ENCODE results near the gene TMEM170A.
"Not testable (repeated sequence)": the region's sequence is repeated elsewhere in the genome, so short reads cannot be mapped to it uniquely, and the experiment has no call there.

The TMEM170A gene, protein sequence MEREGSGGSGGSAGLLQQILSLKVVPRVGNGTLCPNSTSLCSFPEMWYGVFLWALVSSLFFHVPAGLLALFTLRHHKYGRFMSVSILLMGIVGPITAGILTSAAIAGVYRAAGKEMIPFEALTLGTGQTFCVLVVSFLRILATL

GRCh38 chr16:75464122-75464918 lies at the start of gene TMEM170A:
Gene TMEM170A (minus strand): TSS chr16:75464689. CDS start chr16:75464600, 89 bp downstream.
- Histone ChIP-seq H3K4me3 (ENCODE audit: low read depth in 1 of 5, low read length in 5 of 5) (peak within 1 kb of the TSS; percentile 71 to 95 (median 81)), H3K27me3 (ENCODE audit: control insufficient read depth in 5 of 5, insufficient read depth in 4 of 5, low read length in 5 of 5) (no peaks in the 10 kb centered on the region), H3K4me1 (ENCODE audit: control insufficient read depth in 5 of 5, insufficient read depth in 5 of 5, low read length in 5 of 5) (peaks cover 1 to 15% (median 7%) of the 10 kb centered on the region in 5 donors), H3K9me3 (ENCODE audit: control insufficient read depth in 5 of 5, low read length in 5 of 5) (no peaks in the 10 kb centered on the region), H3K36me3 (ENCODE audit: control insufficient read depth in 5 of 5, insufficient read depth in 5 of 5, low read length in 5 of 5) (no peaks in the 10 kb centered on the region), H3K27ac (ENCODE audit: low read depth, low read length) (peak within 1 kb of the TSS; percentile 84), H3K9ac (ENCODE audit: low read length in 5 of 5) (peak within 1 kb of the TSS; percentile 77 to 89 (median 86))

- no peaks in the 10 kb centered on the region for H3K36me3 ChIP-seq (ENCODE audit: control insufficient read depth in 5 of 5, insufficient read depth in 5 of 5, low read length in 5 of 5)
- no peaks in the 10 kb centered on the region for H3K9me3 ChIP-seq (ENCODE audit: control insufficient read depth in 5 of 5, low read length in 5 of 5)
- no peaks in the 10 kb centered on the region for H3K27me3 ChIP-seq (ENCODE audit: control insufficient read depth in 5 of 5, insufficient read depth in 4 of 5, low read length in 5 of 5)
- peaks cover 3 to 9% (median 8%) of the 10 kb centered on the region in 5 donors for H3K4me1 ChIP-seq (ENCODE audit: control insufficient read depth in 5 of 5, insufficient read depth in 5 of 5, low read length in 5 of 5)
- H3K4me3 ChIP-seq (ENCODE audit: low read depth in 1 of 5, low read length in 5 of 5) = peak overlapping the region in 1 of 5 donors; percentile 4
- no peak overlapping the region for H3K9ac ChIP-seq (ENCODE audit: low read length in 5 of 5)
- peak overlapping the region; percentile 20 for H3K27ac ChIP-seq (ENCODE audit: low read depth, low read length)
Measured at GRCh38 chr16:75506574-75506973, 42.1 kb upstream of the TMEM170A start.

- Histone ChIP-seq H3K36me3 (ENCODE audit: control insufficient read depth in 5 of 5, insufficient read depth in 5 of 5, low read length in 5 of 5) (no peaks in the 10 kb centered on the region), H3K27ac (ENCODE audit: low read depth, low read length) (peak overlapping the region; percentile 20), H3K27me3 (ENCODE audit: control insufficient read depth in 5 of 5, insufficient read depth in 4 of 5, low read length in 5 of 5) (no peaks in the 10 kb centered on the region), H3K4me3 (ENCODE audit: low read depth in 1 of 5, low read length in 5 of 5) (peak overlapping the region in 1 of 5 donors; percentile 4), H3K4me1 (ENCODE audit: control insufficient read depth in 5 of 5, insufficient read depth in 5 of 5, low read length in 5 of 5) (peaks cover 3 to 9% (median 8%) of the 10 kb centered on the region in 5 donors), H3K9ac (ENCODE audit: low read length in 5 of 5) (no peak overlapping the region), H3K9me3 (ENCODE audit: control insufficient read depth in 5 of 5, low read length in 5 of 5) (no peaks in the 10 kb centered on the region)
Measured at GRCh38 chr16:75506107-75506506, 41.6 kb upstream of the TMEM170A start.

DNA sequence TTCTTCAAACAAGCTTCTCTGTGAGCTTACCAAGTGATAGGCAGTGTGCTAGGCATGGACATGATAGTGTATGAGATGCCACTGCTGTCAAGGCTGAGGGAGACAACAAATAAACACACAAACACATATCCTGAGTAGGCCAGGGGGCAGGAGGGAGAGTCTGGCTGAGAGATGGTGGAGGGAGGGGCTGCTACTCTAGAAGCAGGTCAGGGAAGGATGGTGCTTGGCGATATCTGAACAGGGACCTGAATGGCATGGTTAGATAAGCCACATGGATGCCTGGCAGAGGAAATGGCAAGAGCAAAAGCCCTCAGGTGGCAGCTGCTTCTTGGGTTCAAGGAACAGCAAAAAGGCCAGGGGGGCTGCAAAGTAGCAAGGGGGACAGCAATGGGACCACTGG lies 39.3 kb upstream of the TMEM170A start:
- H3K9me3 ChIP-seq (ENCODE audit: control insufficient read depth in 5 of 5, low read length in 5 of 5) = no peaks in the 10 kb centered on the region
- no peaks in the 10 kb centered on the region for H3K36me3 ChIP-seq (ENCODE audit: control insufficient read depth in 5 of 5, insufficient read depth in 5 of 5, low read length in 5 of 5)
- H3K4me3 ChIP-seq (ENCODE audit: low read depth in 1 of 5, low read length in 5 of 5) = no peak overlapping the region
- H3K9ac ChIP-seq (ENCODE audit: low read length in 5 of 5) = no peak overlapping the region
- no peak overlapping the region for H3K27ac ChIP-seq (ENCODE audit: low read depth, low read length)
- peaks cover 3 to 9% (median 8%) of the 10 kb centered on the region in 5 donors for H3K4me1 ChIP-seq (ENCODE audit: control insufficient read depth in 5 of 5, insufficient read depth in 5 of 5, low read length in 5 of 5)
- no peaks in the 10 kb centered on the region for H3K27me3 ChIP-seq (ENCODE audit: control insufficient read depth in 5 of 5, insufficient read depth in 4 of 5, low read length in 5 of 5)

DNA sequence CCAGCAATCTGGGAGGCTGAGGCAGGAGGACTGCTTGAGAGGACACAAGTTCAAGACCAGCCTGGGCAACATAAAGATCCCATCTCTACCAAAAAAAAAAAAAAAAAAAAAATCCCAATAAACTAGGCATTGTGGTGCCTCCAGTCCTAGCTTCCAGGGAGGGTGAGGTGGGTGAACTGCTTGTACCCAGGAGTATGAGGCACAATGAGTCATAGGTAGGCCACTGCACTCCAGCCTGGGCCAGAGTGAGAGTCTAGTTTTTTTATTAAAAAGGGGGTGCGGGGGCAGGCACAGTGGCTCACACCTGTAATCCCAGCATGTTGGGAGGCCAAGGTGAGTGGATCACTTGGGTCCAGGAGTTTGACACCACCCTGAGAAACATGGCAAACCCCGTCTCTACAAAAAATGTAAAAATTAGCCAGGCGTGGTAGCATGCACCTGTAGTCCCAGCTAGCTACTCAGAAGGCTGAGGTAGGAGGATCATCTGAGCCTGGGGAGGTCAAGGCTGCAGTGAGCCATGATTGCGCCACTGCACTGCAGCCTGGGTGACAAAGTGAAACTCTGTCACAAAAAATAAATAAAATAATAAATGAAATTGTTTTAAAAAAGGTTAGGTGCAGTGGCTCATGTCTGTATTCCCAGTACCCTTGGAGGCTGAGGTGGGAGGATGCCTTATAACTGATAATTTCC lies 38.6 kb upstream of the TMEM170A start:
- Histone ChIP-seq H3K4me3 (ENCODE audit: low read depth in 1 of 5, low read length in 5 of 5) (no peak overlapping the region), H3K36me3 (ENCODE audit: control insufficient read depth in 5 of 5, insufficient read depth in 5 of 5, low read length in 5 of 5) (no peaks in the 10 kb centered on the region), H3K9ac (ENCODE audit: low read length in 5 of 5) (no peak overlapping the region), H3K27me3 (ENCODE audit: control insufficient read depth in 5 of 5, insufficient read depth in 4 of 5, low read length in 5 of 5) (no peaks in the 10 kb centered on the region), H3K9me3 (ENCODE audit: control insufficient read depth in 5 of 5, low read length in 5 of 5) (no peaks in the 10 kb centered on the region), H3K4me1 (ENCODE audit: control insufficient read depth in 5 of 5, insufficient read depth in 5 of 5, low read length in 5 of 5) (peaks cover 3 to 9% (median 8%) of the 10 kb centered on the region in 5 donors), H3K27ac (ENCODE audit: low read depth, low read length) (no peak overlapping the region)

GRCh38 chr16:75501820-75502219 lies 37.3 kb upstream of the TMEM170A start:
- H3K9me3 ChIP-seq (ENCODE audit: control insufficient read depth in 5 of 5, low read length in 5 of 5); H3K27ac ChIP-seq (ENCODE audit: low read depth, low read length); H3K4me1 ChIP-seq (ENCODE audit: control insufficient read depth in 5 of 5, insufficient read depth in 5 of 5, low read length in 5 of 5); H3K4me3 ChIP-seq (ENCODE audit: low read depth in 1 of 5, low read length in 5 of 5); H3K36me3 ChIP-seq (ENCODE audit: control insufficient read depth in 5 of 5, insufficient read depth in 5 of 5, low read length in 5 of 5); H3K27me3 ChIP-seq (ENCODE audit: control insufficient read depth in 5 of 5, insufficient read depth in 4 of 5, low read length in 5 of 5); H3K9ac ChIP-seq (ENCODE audit: low read length in 5 of 5): not testable (repeated sequence)

DNA sequence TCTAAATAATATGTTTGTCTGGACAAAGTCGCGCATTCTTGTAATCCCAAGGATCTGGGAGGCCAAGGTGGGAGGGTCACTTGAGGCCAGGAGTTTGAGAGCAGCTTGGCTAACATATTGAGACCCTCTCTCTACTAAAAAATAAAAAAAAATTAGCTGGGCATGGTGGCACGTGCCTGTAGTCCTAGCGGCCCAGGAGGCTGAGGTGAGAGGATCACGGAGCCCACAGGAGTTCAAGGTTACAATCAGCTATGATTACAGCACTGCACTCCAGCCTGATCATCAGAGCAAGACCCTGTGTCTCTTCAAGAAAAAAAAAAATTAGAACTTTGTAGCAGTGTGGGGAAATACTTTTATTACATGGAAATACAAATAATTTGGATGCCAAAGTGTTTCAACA lies 36.9 kb upstream of the TMEM170A start:
- H3K9me3 ChIP-seq (ENCODE audit: control insufficient read depth in 5 of 5, low read length in 5 of 5) = no peaks in the 10 kb centered on the region
- peaks cover 0 to 3% (median 3%) of the 10 kb centered on the region in 5 donors for H3K4me1 ChIP-seq (ENCODE audit: control insufficient read depth in 5 of 5, insufficient read depth in 5 of 5, low read length in 5 of 5)
- no peaks in the 10 kb centered on the region for H3K27me3 ChIP-seq (ENCODE audit: control insufficient read depth in 5 of 5, insufficient read depth in 4 of 5, low read length in 5 of 5)
- H3K9ac ChIP-seq (ENCODE audit: low read length in 5 of 5) = no peak overlapping the region
- no peak overlapping the region for H3K27ac ChIP-seq (ENCODE audit: low read depth, low read length)
- H3K4me3 ChIP-seq (ENCODE audit: low read depth in 1 of 5, low read length in 5 of 5) = no peak overlapping the region
- H3K36me3 ChIP-seq (ENCODE audit: control insufficient read depth in 5 of 5, insufficient read depth in 5 of 5, low read length in 5 of 5) = no peaks in the 10 kb centered on the region

- peaks cover 0 to 13% (median 12%) of the 10 kb centered on the region in 5 donors for H3K4me1 ChIP-seq (ENCODE audit: control insufficient read depth in 5 of 5, insufficient read depth in 5 of 5, low read length in 5 of 5)
- not testable (repeated sequence) for H3K9me3 ChIP-seq (ENCODE audit: control insufficient read depth in 5 of 5, low read length in 5 of 5); H3K9ac ChIP-seq (ENCODE audit: low read length in 5 of 5); H3K4me3 ChIP-seq (ENCODE audit: low read depth in 1 of 5, low read length in 5 of 5); H3K36me3 ChIP-seq (ENCODE audit: control insufficient read depth in 5 of 5, insufficient read depth in 5 of 5, low read length in 5 of 5); H3K27ac ChIP-seq (ENCODE audit: low read depth, low read length)
- H3K27me3 ChIP-seq (ENCODE audit: control insufficient read depth in 5 of 5, insufficient read depth in 4 of 5, low read length in 5 of 5) = peaks cover 5 to 19% (median 11%) of the 10 kb centered on the region in 5 donors
Measured at GRCh38 chr16:75498605-75499322, 34.3 kb upstream of the TMEM170A start.

- no peak overlapping the region for H3K27ac ChIP-seq (ENCODE audit: low read depth, low read length)
- no peaks in the 10 kb centered on the region for H3K9me3 ChIP-seq (ENCODE audit: control insufficient read depth in 5 of 5, low read length in 5 of 5)
- H3K27me3 ChIP-seq (ENCODE audit: control insufficient read depth in 5 of 5, insufficient read depth in 4 of 5, low read length in 5 of 5) = peaks cover 5 to 25% (median 11%) of the 10 kb centered on the region in 5 donors
- H3K4me3 ChIP-seq (ENCODE audit: low read depth in 1 of 5, low read length in 5 of 5) = no peak overlapping the region
- H3K36me3 ChIP-seq (ENCODE audit: control insufficient read depth in 5 of 5, insufficient read depth in 5 of 5, low read length in 5 of 5) = no peaks in the 10 kb centered on the region
- no peak overlapping the region for H3K9ac ChIP-seq (ENCODE audit: low read length in 5 of 5)
- peaks cover 0 to 13% (median 12%) of the 10 kb centered on the region in 5 donors for H3K4me1 ChIP-seq (ENCODE audit: control insufficient read depth in 5 of 5, insufficient read depth in 5 of 5, low read length in 5 of 5)
Measured at GRCh38 chr16:75497558-75497957, 33.1 kb upstream of the TMEM170A start.

Data from subcutaneous abdominal adipose tissue (tissue), 5 donors.